WTC11 (cell line): Measurements from ENCODE around the gene PRKCE.

ENCODE experiments used
- ATF3 ChIP-seq: sonication (generic); formaldehyde crosslinking; conservative IDR thresholded peaks from 2 replicates; pipeline ENCODE4 v1.8.1; 2022; ENCODE audit warnings: mild to moderate bottlenecking, missing genetic modification reagents
- CREB1 ChIP-seq: sonication (generic); formaldehyde crosslinking; IDR thresholded peaks from 2 replicates; pipeline ENCODE4 v1.8.0; 2023; ENCODE audit warnings: mild to moderate bottlenecking, missing genetic modification reagents
- CTCF ChIP-seq: fragments of 200-600 bp; IDR thresholded peaks from 2 replicates; pipeline ENCODE4 v1.8.0; 2022; ENCODE audit warnings: antibody characterized with exemption
- JUN ChIP-seq: sonication (generic); formaldehyde crosslinking; IDR thresholded peaks from 2 replicates; pipeline ENCODE4 v1.8.0; 2023; ENCODE audit warnings: mild to moderate bottlenecking, missing genetic modification reagents
- KAT7 ChIP-seq: sonication (generic); formaldehyde crosslinking; IDR thresholded peaks from 2 replicates; pipeline ENCODE4 v1.8.1; 2023; ENCODE audit warnings: missing genetic modification reagents, mild to moderate bottlenecking, borderline replicate concordance
- NR2C2 ChIP-seq: sonication (generic); formaldehyde crosslinking; IDR thresholded peaks from 2 replicates; pipeline ENCODE4 v1.8.0; 2022; ENCODE audit warnings: mild to moderate bottlenecking, missing genetic modification reagents
- SP1 ChIP-seq: sonication (generic); formaldehyde crosslinking; conservative IDR thresholded peaks from 2 replicates; pipeline ENCODE4 v1.8.1; 2022; ENCODE audit warnings: missing genetic modification reagents
- USF1 ChIP-seq: sonication (generic); formaldehyde crosslinking; IDR thresholded peaks from 2 replicates; pipeline ENCODE4 v1.8.0; 2022; ENCODE audit warnings: mild to moderate bottlenecking, missing genetic modification reagents
- USF2 ChIP-seq: sonication (generic); formaldehyde crosslinking; IDR thresholded peaks from 2 replicates; pipeline ENCODE4 v1.8.1; 2023; ENCODE audit warnings: mild to moderate bottlenecking, missing genetic modification reagents, moderate library complexity

- TF ChIP-seq CTCF, result no peak
- TF ChIP-seq KAT7 (CRISPR knock-in tag), result no peak
- TF ChIP-seq CREB1 (CRISPR knock-in tag), result no peak
- no peak for TF ChIP-seq USF1 (CRISPR knock-in tag)
- no peak for TF ChIP-seq NR2C2
- TF ChIP-seq JUN (CRISPR knock-in tag), result no peak
- no peak for TF ChIP-seq SP1 (CRISPR knock-in tag)
- TF ChIP-seq ATF3 (CRISPR knock-in tag), result no peak
- TF ChIP-seq USF2 (CRISPR knock-in tag), result no peak
Observed at GRCh38 chr2:45982096-45982495, 330.6 kb downstream of the PRKCE start.
